RCC 7860 (cell line): ENCODE results near the gene SYTL3.
"Not testable (repeated sequence)": the region's sequence is repeated elsewhere in the genome, so short reads cannot be mapped to it uniquely, and the experiment has no call there.

ENCODE experiments used
- DNase-seq: peaks from one replicate; pipeline ENCODE4 v3.0.0-alpha.2; 2015; ENCODE audit warnings: low spot score
- FAIRE-seq: peaks from 2 replicates; lab custom pipeline; 2012; peaks lifted over from hg19 to GRCh38; lab: Jason Lieb, UNC

The SYTL3 gene

DNA sequence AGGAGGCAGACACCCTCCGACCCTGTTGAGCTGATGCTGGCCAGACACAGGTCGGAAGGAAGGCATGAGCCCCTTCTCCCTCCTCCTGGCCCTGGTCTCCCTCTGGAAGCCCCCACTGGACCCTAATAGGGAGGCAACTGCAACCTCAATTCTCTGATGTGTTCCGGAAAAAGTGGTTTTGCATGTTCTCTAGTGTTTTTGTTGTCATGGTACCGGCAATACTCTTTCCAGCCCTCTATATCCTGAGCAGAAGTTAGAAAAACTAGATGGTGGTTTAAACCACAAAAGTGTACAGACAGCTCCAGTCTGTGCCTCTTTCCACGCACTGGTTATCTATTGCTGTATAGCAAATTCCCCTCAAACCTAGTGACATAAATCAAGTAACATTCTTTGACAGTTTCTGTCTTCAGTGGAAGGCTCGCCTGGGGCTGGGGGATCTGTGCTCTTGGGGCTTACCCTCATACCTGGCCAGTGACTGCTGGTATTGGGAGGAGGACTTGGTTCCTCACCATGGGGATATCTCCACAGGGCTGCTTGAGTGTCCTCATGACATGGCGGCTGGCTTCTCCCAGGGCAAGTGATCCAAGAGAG lies 37.0 kb downstream of the SYTL3 start:
- no peak for FAIRE-seq

GRCh38 chr6:158687506-158687905 lies 37.7 kb downstream of the SYTL3 start:
- no peak for FAIRE-seq

More for the DNA sequence above, 37.0 kb downstream of the SYTL3 start:
- no peak for DNase-seq

DNA sequence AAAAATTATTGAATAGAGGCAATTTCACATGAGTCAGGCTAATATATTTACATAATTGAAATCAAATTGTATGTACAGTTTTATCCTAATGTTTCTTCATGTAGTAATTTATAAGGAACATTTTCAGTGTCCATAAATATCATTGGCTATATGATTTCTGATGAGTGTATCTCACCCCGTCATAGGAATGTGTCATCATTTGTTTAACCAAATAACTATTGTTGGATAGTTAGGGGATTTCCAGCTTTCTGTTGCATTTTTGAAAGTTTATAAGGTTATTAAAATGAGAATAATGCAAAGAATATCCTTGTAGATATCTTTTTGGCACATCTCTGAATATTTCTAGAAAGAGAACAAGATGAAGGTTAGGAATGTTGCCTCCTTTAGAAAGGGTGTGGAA lies 39.0 kb downstream of the SYTL3 start:
- FAIRE-seq = no peak
- no peak for DNase-seq

More at GRCh38 chr6:158687506-158687905, 37.7 kb downstream of the SYTL3 start:
- DNase-seq = no peak

GRCh38 chr6:158694913-158695312 lies 45.1 kb downstream of the SYTL3 start:
- no peak for DNase-seq
- FAIRE-seq = no peak

GRCh38 chr6:158697811-158698210 lies 48.0 kb downstream of the SYTL3 start:
- no peak for FAIRE-seq
- no peak for DNase-seq

DNA sequence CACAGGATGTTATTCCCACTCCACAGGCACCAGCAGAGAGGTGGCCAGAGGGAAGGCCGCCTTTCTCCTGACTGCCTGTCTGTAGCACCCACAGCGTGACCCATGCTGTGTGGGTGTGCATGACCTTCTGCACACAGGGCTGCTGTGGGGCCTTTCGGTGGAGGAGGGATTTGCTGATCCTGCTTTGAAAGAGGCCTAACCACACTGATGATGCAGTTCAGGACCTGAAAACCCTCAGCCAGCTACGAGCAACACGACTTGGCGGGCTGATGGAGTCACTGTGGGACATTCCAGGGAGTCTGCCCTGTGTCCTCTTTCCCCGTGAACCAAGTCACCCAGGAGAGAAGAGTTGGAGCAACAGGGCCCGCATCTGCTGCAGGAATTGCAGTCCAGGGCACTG lies 49.1 kb downstream of the SYTL3 start:
- FAIRE-seq = no peak
- no peak for DNase-seq

GRCh38 chr6:158701268-158701667 lies 51.4 kb downstream of the SYTL3 start:
- not testable (repeated sequence) for DNase-seq, FAIRE-seq

- no peak for FAIRE-seq
- DNase-seq = no peak
Measured at GRCh38 chr6:158703111-158703836, 53.4 kb downstream of the SYTL3 start.

- DNase-seq (peak; percentile 54), FAIRE-seq (no peak)
Measured at GRCh38 chr6:158703837-158704822, 54.3 kb downstream of the SYTL3 start.

- FAIRE-seq = no peak
Measured at GRCh38 chr6:158705386-158706126, 55.7 kb downstream of the SYTL3 start.

GRCh38 chr6:158706369-158706982 lies 56.6 kb downstream of the SYTL3 start:
- DNase-seq = peak; percentile 24
- no peak for FAIRE-seq

More at GRCh38 chr6:158705386-158706126, 55.7 kb downstream of the SYTL3 start:
- DNase-seq = no peak

- DNase-seq = peak; percentile 31
- FAIRE-seq = peak; percentile 14
Measured at GRCh38 chr6:158707120-158707820, 57.4 kb downstream of the SYTL3 start.

GRCh38 chr6:158707821-158708195 lies 58.0 kb downstream of the SYTL3 start:
- DNase-seq (no peak), FAIRE-seq (no peak)

- DNase-seq (no peak), FAIRE-seq (no peak)
Measured at GRCh38 chr6:158708239-158708638, 58.4 kb downstream of the SYTL3 start.

DNA sequence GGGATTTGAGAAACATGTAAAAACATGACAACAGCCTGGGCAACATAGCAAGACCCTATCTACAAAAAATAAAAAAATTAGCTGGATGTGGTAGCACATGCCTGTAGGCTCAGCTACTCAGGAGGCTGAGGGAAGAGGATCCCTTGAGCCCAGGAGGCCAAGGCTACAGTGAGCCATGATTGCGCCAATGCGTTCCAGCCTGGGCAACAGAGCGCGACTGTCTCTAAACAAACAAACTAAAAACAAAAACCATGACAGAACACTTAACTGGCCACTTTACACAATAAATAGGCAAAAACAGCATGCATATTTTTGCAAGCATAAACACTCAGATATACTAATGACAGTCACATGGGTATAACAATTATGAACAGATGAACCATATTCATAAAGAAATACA lies 60.0 kb downstream of the SYTL3 start:
- DNase-seq (no peak), FAIRE-seq (no peak)

DNA sequence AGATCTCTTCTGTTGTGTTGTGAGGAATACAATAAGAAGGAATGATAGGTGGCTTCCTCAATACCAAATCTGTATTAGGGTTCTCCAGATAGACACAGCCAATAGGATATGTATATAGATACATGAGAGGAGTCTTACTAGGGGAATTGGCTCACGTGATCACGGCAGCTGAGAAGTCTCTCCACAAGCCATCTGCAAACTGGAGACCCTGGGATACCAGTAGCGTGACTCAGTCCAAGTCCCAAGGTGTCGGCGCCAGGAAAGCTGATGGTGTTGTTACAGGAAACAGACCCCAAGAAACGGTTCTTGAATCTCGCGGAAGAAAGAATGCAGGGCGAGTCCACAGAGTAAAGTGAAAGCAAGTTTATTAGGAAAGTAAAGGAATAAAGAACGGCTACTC lies 61.4 kb downstream of the SYTL3 start:
- FAIRE-seq (no peak), DNase-seq (no peak)

DNA sequence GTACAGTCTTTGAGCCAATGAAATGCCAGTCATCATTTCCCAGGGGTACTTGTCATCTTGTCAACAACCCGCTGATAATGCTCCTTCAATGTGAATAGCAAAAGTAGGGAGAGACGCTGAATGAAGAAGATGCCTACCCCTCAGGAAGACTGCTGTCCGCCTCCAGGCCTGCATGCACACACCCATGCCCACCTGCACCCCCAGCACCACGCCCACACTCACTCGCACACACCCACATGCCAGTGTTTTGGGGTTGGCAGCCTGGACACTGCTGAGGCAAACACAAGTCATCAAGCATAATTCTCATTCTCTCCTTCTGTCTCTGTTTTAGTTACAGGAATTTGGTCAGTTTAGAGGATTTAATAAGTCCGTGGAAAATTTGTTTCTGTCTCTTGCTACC lies 63.6 kb downstream of the SYTL3 start:
- FAIRE-seq = no peak

DNA sequence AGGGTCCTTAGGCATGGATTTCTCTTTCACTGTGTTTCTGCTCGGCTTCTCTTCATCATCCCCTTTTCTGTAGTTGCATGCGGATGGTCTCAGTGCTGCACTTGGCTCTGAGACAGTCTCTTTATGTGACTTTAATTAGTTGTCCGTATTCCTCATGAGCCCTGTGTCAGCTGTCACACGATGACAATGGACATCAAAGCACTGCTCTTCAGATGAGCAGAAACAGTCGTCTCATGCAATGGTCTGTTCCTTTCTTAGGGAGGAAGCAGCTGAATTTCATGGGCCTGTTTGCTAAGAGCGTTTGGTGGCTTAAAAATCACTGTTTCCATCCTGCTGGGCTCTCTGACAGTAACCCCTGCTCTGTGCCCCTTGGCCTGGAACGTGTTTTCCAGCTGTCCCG lies 64.9 kb downstream of the SYTL3 start:
- no peak for DNase-seq
- no peak for FAIRE-seq

More for the DNA sequence above, 63.6 kb downstream of the SYTL3 start:
- DNase-seq = no peak
